Tibial nerve (tissue), 4 donors: ENCODE data around the gene COL9A2. TPM values are rescaled to one million over a fixed set of nuclear protein-coding genes. Genes with fewer than 3 reads are reported as not detected.

Experiments
- DNase-seq, 2 donors: peaks; one replicate each; pipeline ENCODE4 v3.0.0-alpha.2; 2019; ENCODE audit warnings: low spot score in 2 of 2
- H3K27ac ChIP-seq, 4 donors: fragments of 200-600 bp; sonication (generic) in 3 of 4; one replicate each; pipeline ENCODE4 v1.5.1; 2017 to 2019; ENCODE audit warnings: mild to moderate bottlenecking in 1 of 4
- H3K27me3 ChIP-seq, 2 donors: fragments of 200-600 bp; sonication (generic) in 1 of 2; one replicate each; pipeline versions ENCODE4 v1.5.1 to v1.6.0; 2017 to 2019
- H3K36me3 ChIP-seq, 3 donors: fragments of 200-600 bp; sonication (generic); one replicate each; pipeline ENCODE4 v1.5.1; 2018 to 2019
- H3K4me1 ChIP-seq, 4 donors: fragments of 200-600 bp; sonication (generic) in 3 of 4; one replicate each; pipeline ENCODE4 v1.5.1; 2017 to 2019
- H3K4me3 ChIP-seq, 4 donors: fragments of 200-600 bp; sonication (generic) in 3 of 4; one replicate each; pipeline ENCODE4 v1.5.1; 2017 to 2019; ENCODE audit warnings: mild to moderate bottlenecking in 1 of 4, moderate library complexity in 1 of 4
- H3K9me3 ChIP-seq, 4 donors: fragments of 200-600 bp; sonication (generic) in 3 of 4; one replicate each; pipeline ENCODE4 v1.5.1; 2017 to 2019
- EP300 ChIP-seq, 2 donors: sonication (generic); formaldehyde crosslinking; IDR thresholded peaks; one replicate each; pipeline ENCODE4 v1.6.1; 2017; ENCODE audit warnings: antibody characterized with exemption in 2 of 2, mild to moderate bottlenecking in 1 of 2
- POLR2A ChIP-seq, 2 donors: fragments of 450-650 bp; IDR thresholded peaks; one replicate each; pipeline ENCODE4 v1.6.1; 2017; ENCODE audit warnings: antibody characterized with exemption in 2 of 2, mild to moderate bottlenecking in 2 of 2, moderate library complexity in 2 of 2
- whole genome bisulfite sequencing, 2 donors: methylation state at CpG; one replicate each; pipeline ENCODE4 v1.1.5; 2018; 5-methylcytosine and 5-hydroxymethylcytosine counted together
- total RNA-seq, 4 donors: library from RNA; depleted of rRNA; stranded (reverse); fragments of >200 nt; gene quantifications; one replicate each; pipeline ENCODE4 v1.1.0, GENCODE V29; 2016
- TF ChIP-seq, protein P1 (sequence below), 5 experiments: fragments of 200-600 bp in 3 of 5; fragments of 450-650 bp in 2 of 5; sonication (generic) in 3 of 5; IDR thresholded peaks; one replicate each; pipeline ENCODE4 v1.5.1; 2016 to 2019; ENCODE audit warnings: antibody characterized with exemption in 5 of 5, mild to moderate bottlenecking in 3 of 5, moderate library complexity in 2 of 5

COL9A2 gene
- 1 to 10 TPM; 3.3 to 8.8 (median 7.0) TPM for total RNA-seq

DNA sequence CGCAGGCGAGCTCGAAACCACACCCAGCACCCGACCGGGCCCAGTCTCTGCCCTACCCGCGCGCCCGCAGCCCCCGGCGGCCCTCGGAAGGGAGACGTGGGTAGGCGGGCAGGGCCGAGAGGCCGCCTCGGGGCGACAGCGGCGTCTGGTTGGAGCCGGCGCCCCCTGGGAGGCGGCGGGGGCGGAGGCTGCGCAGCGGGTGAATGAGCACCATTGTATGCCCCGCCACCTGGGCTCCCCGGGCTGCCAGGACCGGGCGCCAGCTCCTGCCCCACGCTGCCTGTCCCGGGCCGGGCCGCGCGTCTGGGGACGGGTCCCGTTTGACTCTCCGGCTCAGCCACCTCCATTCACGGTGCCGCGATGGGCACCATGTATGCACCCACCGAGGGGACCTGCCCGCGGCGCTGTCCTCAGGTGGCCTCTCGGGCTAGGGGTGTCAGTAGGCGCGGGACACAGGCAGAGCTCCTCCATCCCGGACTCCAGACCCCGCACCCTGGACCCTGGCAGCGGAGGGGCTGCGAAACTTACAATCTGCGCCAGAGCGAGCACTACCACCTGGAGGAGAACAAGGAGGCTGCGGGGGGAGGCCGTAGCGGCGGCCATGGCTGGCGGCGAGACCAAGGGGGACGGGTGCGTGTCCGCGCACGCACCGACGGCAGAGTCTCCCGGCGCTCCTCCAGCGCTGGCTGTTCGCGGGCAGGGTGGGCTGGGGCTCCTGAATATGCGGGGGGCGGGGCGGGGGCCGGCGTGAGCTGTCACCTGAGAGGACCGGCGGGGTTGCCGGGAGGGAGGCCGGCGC is at the start of gene COL9A2:
Gene COL9A2 (minus strand): TSS at position 692 of the 799 bp plus-strand sequence. CDS start 89 bp downstream, at position 603.
- H3K4me1 ChIP-seq = peaks cover 0 to 31% (median 16%) of the 10 kb centered on the region in 4 donors

DNA sequence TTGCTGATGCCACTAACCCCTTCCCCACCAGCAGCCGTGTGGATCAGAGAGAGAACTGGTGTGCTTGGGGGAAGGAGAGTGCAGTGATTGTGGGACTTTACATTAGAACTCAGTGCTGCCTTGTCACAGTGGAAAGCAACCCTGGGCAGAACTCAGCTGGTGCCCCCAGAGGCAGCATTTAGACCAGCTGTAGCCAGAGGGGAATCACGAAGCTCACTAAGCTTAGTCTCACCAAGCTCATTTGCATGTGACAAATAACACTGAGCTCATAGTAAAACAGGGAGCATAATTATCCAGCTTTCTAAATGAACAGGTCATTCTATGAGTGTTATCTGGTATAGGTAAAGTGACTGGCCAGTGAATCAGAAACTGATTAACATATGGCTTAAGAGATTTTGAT is 46.6 kb upstream of the COL9A2 start:
- TF ChIP-seq POLR2A (IDR thresholded peaks at IDR 0.05) = no peak
- TF ChIP-seq, protein P1, sequence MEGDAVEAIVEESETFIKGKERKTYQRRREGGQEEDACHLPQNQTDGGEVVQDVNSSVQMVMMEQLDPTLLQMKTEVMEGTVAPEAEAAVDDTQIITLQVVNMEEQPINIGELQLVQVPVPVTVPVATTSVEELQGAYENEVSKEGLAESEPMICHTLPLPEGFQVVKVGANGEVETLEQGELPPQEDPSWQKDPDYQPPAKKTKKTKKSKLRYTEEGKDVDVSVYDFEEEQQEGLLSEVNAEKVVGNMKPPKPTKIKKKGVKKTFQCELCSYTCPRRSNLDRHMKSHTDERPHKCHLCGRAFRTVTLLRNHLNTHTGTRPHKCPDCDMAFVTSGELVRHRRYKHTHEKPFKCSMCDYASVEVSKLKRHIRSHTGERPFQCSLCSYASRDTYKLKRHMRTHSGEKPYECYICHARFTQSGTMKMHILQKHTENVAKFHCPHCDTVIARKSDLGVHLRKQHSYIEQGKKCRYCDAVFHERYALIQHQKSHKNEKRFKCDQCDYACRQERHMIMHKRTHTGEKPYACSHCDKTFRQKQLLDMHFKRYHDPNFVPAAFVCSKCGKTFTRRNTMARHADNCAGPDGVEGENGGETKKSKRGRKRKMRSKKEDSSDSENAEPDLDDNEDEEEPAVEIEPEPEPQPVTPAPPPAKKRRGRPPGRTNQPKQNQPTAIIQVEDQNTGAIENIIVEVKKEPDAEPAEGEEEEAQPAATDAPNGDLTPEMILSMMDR (IDR thresholded peaks at IDR 0.05) = no peak
- no peak for TF ChIP-seq EP300 (IDR thresholded peaks at IDR 0.05)
- 15 to 20% methylated on average over 2 of the region's 2 CpGs for WGBS, 2 donors
- peaks cover 0 to 5% (median 2%) of the 10 kb centered on the region in 4 donors for H3K9me3 ChIP-seq
- no peak overlapping the region for H3K4me3 ChIP-seq
- DNase-seq = no peak
- H3K27ac ChIP-seq = no peak overlapping the region
- peaks cover 0 to 8% (median 1%) of the 10 kb centered on the region in 4 donors for H3K4me1 ChIP-seq
- no peaks in the 10 kb centered on the region for H3K27me3 ChIP-seq
- H3K36me3 ChIP-seq = no peaks in the 10 kb centered on the region

More for the DNA sequence above, at the start of gene COL9A2:
- peak within 1 kb of the TSS; percentile 0 to 62 (median 42) for H3K27ac ChIP-seq
- peak in 1 of 2 donors; percentile 46 for DNase-seq
- H3K27me3 ChIP-seq = peaks cover 0 to 27% of the 10 kb centered on the region in 2 donors
- peak within 1 kb of the TSS; percentile 14 to 48 (median 40) for H3K4me3 ChIP-seq
- WGBS, 2 donors = 3 to 8% methylated on average over 7 to 20 of the region's 84 CpGs
- no peaks in the 10 kb centered on the region for H3K36me3 ChIP-seq
- TF ChIP-seq, protein P1 (IDR thresholded peaks at IDR 0.05) = no peak
- TF ChIP-seq POLR2A (IDR thresholded peaks at IDR 0.05) (no peak), EP300 (IDR thresholded peaks at IDR 0.05) (peak in 1 of 2 donors; percentile 21)
- H3K9me3 ChIP-seq = no peaks in the 10 kb centered on the region

DNA sequence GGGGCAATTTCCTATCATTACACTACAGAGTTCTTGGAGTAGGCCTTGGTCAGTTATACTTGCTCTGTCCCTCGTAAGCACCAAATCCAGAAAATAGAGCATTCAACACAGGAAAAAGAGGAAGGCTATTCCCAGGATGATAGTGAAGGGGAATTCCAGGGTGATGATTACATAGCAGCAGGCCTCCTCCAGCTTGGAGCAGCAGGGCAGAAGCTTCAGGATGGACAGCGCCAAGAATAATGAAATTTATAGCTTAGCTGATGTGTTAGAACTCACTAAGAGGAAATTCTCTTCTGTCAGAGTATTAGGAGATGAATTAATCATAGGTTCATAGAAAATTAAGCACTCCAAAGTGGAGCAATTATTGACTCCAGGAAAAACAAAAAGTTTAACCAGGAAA is 45.6 kb upstream of the COL9A2 start:
- H3K27me3 ChIP-seq = no peaks in the 10 kb centered on the region
- DNase-seq = no peak
- H3K27ac ChIP-seq = no peak overlapping the region
- H3K9me3 ChIP-seq = peaks cover 0 to 12% (median 4%) of the 10 kb centered on the region in 4 donors
- H3K36me3 ChIP-seq = no peaks in the 10 kb centered on the region
- H3K4me3 ChIP-seq = no peak overlapping the region
- WGBS, 2 donors = 35 to 45% methylated on average over 2 of the region's 2 CpGs
- peaks cover 0 to 8% (median 1%) of the 10 kb centered on the region in 4 donors for H3K4me1 ChIP-seq
- TF ChIP-seq, protein P1 (IDR thresholded peaks at IDR 0.05) = no peak
- TF ChIP-seq EP300 (IDR thresholded peaks at IDR 0.05) (no peak), POLR2A (IDR thresholded peaks at IDR 0.05) (no peak)

DNA sequence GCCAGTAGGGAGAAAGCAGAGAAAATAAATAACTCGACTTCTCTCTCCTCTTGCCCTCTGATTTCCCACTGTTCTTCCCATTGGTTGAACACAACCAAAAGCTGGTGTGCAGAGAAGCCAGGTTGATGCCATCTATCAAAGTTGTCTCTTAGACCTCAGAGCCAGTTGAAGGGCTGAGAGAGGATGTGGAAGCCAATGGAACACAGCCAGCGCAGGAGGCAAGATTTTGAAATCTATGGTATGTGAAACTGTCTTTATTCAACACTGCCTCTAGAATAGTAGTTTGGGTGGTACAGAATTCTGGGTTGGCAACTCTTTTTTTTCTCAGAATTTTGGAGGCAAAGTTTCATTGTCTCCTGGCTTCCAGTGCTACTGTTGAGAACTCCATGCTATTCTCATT is 45.1 kb upstream of the COL9A2 start:
- no peak for DNase-seq
- H3K4me1 ChIP-seq = peaks cover 0 to 8% (median 1%) of the 10 kb centered on the region in 4 donors
- H3K27ac ChIP-seq = no peak overlapping the region
- no peaks in the 10 kb centered on the region for H3K27me3 ChIP-seq
- H3K36me3 ChIP-seq = no peaks in the 10 kb centered on the region
- H3K4me3 ChIP-seq = no peak overlapping the region
- no peak for TF ChIP-seq EP300 (IDR thresholded peaks at IDR 0.05)
- TF ChIP-seq, protein P1 (IDR thresholded peaks at IDR 0.05) = no peak
- peaks cover 0 to 17% (median 5%) of the 10 kb centered on the region in 4 donors for H3K9me3 ChIP-seq
- WGBS, 2 donors = 90 to 95% methylated on average over 2 of the region's 2 CpGs

DNA sequence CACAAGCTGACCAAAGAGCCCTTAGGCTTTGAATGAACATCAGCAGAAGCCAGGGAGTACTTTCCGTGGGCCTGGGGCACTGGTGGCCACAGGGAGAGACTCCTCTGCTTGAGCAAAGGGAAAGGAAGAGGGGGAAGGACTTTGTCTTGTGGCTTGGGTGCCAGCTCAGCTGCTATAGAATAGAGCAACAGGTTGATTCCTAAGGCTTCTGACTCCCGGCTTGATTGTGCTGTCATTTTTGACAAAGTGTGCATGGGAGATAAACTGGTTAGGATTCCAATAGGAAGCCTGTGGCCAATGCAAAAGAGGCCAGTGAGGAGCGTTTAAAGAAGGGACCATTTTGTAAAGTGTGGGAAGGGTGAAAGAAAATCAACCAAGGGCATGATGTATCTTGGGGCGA is 44.6 kb upstream of the COL9A2 start:
- WGBS, 2 donors = 90% methylated on average over 3 to 4 of the region's 4 CpGs

More for the DNA sequence above, 44.6 kb upstream of the COL9A2 start:
- H3K9me3 ChIP-seq = peaks cover 0 to 19% (median 5%) of the 10 kb centered on the region in 4 donors
- TF ChIP-seq POLR2A (IDR thresholded peaks at IDR 0.05) = no peak
- TF ChIP-seq EP300 (IDR thresholded peaks at IDR 0.05) = no peak
- no peaks in the 10 kb centered on the region for H3K27me3 ChIP-seq
- H3K27ac ChIP-seq = no peak overlapping the region
- peaks cover 0 to 8% (median 1%) of the 10 kb centered on the region in 4 donors for H3K4me1 ChIP-seq
- no peaks in the 10 kb centered on the region for H3K36me3 ChIP-seq
- H3K4me3 ChIP-seq = no peak overlapping the region
- no peak for DNase-seq
